K562 (cell line): ENCODE data around the gene EPHA10. TPM values are rescaled to one million over a fixed set of nuclear protein-coding genes. Genes with fewer than 3 reads are reported as not detected.

Source experiments
- ATAC-seq: fragments of 200-7000 bp; cut with Tn5 transposase; 3 replicates; pipeline ENCODE4 v1.9.1; 2020; ENCODE audit warnings: moderate library complexity
- BruUV-seq: library from RNA; stranded (reverse); fragments of 400-500 nt; replicated peaks from 2 replicates; lab custom pipeline; 2021; lab: Mats Ljungman, UMichigan
- CTCF ChIA-PET: fragments of 300-600 bp; formaldehyde crosslinking; extraction: SDS; loops from one replicate; lab custom pipeline; 2021; ENCODE audit warnings: low intra/inter-chr PET ratio; lab: Yijun Ruan, JAX
- POLR2A ChIA-PET: fragments of 300-600, 350-650 bp; sonication (Branson Sonifier 250); formaldehyde crosslinking; extraction: SDS; loops from one replicate; lab custom pipeline; 2021; ENCODE audit warnings: antibody characterized with exemption, inconsistent platforms; lab: Yijun Ruan, JAX
- DNase-seq, 4 experiments: peaks; one replicate each; pipeline versions ENCODE4 v3.0.0 to v3.0.0-alpha.2; 2011 to 2018; ENCODE audit warnings: low spot score in 3 of 4, mixed read lengths in 3 of 4; ENCODE audit errors: extremely low read depth in 1 of 4
- FAIRE-seq: peaks from 2 replicates; lab custom pipeline; 2011; peaks lifted over from hg19 to GRCh38; lab: Jason Lieb, UNC
- H2AFZ ChIP-seq: 2 replicates; pipeline ENCODE4 v1.6.0; 2011; ENCODE audit warnings: low read depth, low read length, control low read depth, inconsistent platforms
- H3K27ac ChIP-seq: fragments of 200-600 bp; 3 replicates; pipeline ENCODE4 v1.8.0; 2011; ENCODE audit warnings: low read depth, mild to moderate bottlenecking, control low read depth, inconsistent platforms, low read length, moderate library complexity, mixed read lengths; ENCODE audit errors: extremely low read depth
- H3K27me3 ChIP-seq, 2 experiments: fragments of 300-600 bp in 1 of 2; 2 replicates in 1 of 2; 3 replicates in 1 of 2; pipeline versions ENCODE4 v1.6.0 to v1.8.0; 2011; ENCODE audit warnings: inconsistent platforms in 2 of 2, low read length in 2 of 2, mild to moderate bottlenecking in 1 of 2, mixed read lengths in 1 of 2, moderate library complexity in 1 of 2; ENCODE audit not compliant: control insufficient read depth in 2 of 2, insufficient read depth in 2 of 2
- H3K36me3 ChIP-seq: fragments of 300-600 bp; 3 replicates; pipeline ENCODE4 v1.8.0; 2011; ENCODE audit warnings: mild to moderate bottlenecking, low read length, inconsistent platforms; ENCODE audit not compliant: control insufficient read depth, insufficient read depth
- H3K4me1 ChIP-seq, 2 experiments: fragments of 200-600 bp in 1 of 2; replicated peaks in 1 of 2; 2 replicates in 1 of 2; 3 replicates in 1 of 2; pipeline versions ENCODE4 v1.5.1 to v1.8.0; 2011; ENCODE audit warnings: inconsistent platforms in 2 of 2, low read length in 2 of 2, mild to moderate bottlenecking in 1 of 2, mixed read lengths in 1 of 2, moderate library complexity in 1 of 2; ENCODE audit not compliant: control insufficient read depth in 2 of 2, insufficient read depth in 2 of 2
- H3K4me2 ChIP-seq: 2 replicates; pipeline ENCODE4 v1.6.1; 2011; ENCODE audit warnings: low read length, control low read depth, inconsistent platforms, mixed read lengths; ENCODE audit not compliant: insufficient read depth
- H3K4me3 ChIP-seq: fragments of 200-600 bp; sonication (generic), shearing (Covaris generic); 2 replicates; pipeline ENCODE4 v1.5.1; 2016; ENCODE audit warnings: control low read depth, inconsistent platforms
- H3K79me2 ChIP-seq: fragments of 200-600 bp; 3 replicates; pipeline ENCODE4 v1.8.0; 2011; ENCODE audit warnings: low read length, inconsistent platforms; ENCODE audit not compliant: control insufficient read depth, insufficient read depth
- H3K9ac ChIP-seq, 2 experiments: 2 replicates each; pipeline versions ENCODE4 v1.6.0 to v1.6.1; 2011; ENCODE audit warnings: low read depth in 2 of 2, low read length in 2 of 2, control low read depth in 1 of 2, inconsistent platforms in 1 of 2, mild to moderate bottlenecking in 1 of 2, mixed read lengths in 1 of 2; ENCODE audit not compliant: insufficient read depth in 1 of 2
- H3K9me1 ChIP-seq: one replicate; pipeline ENCODE4 v1.6.0; 2011; ENCODE audit warnings: inconsistent platforms, mild to moderate bottlenecking, low read length, moderate library complexity; ENCODE audit not compliant: control insufficient read depth, insufficient read depth
- H3K9me3 ChIP-seq: replicated peaks from 2 replicates; pipeline ENCODE4 v1.5.1; 2011; ENCODE audit warnings: low read depth, low read length, inconsistent platforms; ENCODE audit not compliant: control insufficient read depth, insufficient read depth
- H4K20me1 ChIP-seq: replicated peaks from 2 replicates; pipeline ENCODE4 v1.6.1; 2011; ENCODE audit warnings: low read length, inconsistent platforms, mixed read lengths; ENCODE audit not compliant: control insufficient read depth, insufficient read depth
- FOXK2 ChIP-seq, 2 experiments: fragments of 450-650 bp; IDR thresholded peaks in 1 of 2; conservative IDR thresholded peaks in 1 of 2; 2 replicates each; pipeline ENCODE4 v1.6.1; 2016; ENCODE audit warnings: low read depth in 2 of 2, mild to moderate bottlenecking in 1 of 2
- HMG20B ChIP-seq: fragments of 250-450 bp; sonication (Bioruptor Pico); IDR thresholded peaks from 2 replicates; pipeline ENCODE4 v1.5.0; 2021; ENCODE audit warnings: mild to moderate bottlenecking
- KDM5B ChIP-seq: fragments of 200-600 bp; sonication (generic); IDR thresholded peaks from 2 replicates; pipeline ENCODE4 v1.6.1; 2012; ENCODE audit warnings: low read depth, mild to moderate bottlenecking, moderate library complexity, low read length, control low read depth, inconsistent platforms; ENCODE audit not compliant: insufficient replicate concordance
- KLF6 ChIP-seq: fragments of 250-450 bp; sonication (Bioruptor Pico); IDR thresholded peaks from 2 replicates; pipeline ENCODE4 v1.4.0; 2020; ENCODE audit warnings: mild to moderate bottlenecking, moderate library complexity, borderline replicate concordance
- L3MBTL2 ChIP-seq: fragments of 450-650 bp; IDR thresholded peaks from 2 replicates; pipeline ENCODE4 v1.6.1; 2016; ENCODE audit warnings: mild to moderate bottlenecking, moderate library complexity
- RFX1 ChIP-seq: fragments of 450-650 bp; IDR thresholded peaks from 2 replicates; pipeline ENCODE4 v1.6.1; 2016; ENCODE audit warnings: mild to moderate bottlenecking, moderate library complexity
- SMC3 ChIP-seq: conservative IDR thresholded peaks from 2 replicates; pipeline ENCODE4 v1.6.1; 2011; ENCODE audit warnings: low read depth, low read length, improper control_type of control experiment; ENCODE audit not compliant: insufficient read depth
- U2AF1 ChIP-seq: fragments of 200-400 bp; formaldehyde crosslinking; optimal IDR thresholded peaks from 2 replicates; pipeline ENCODE3; 2017; ENCODE audit warnings: mild to moderate bottlenecking, low read depth, low read length, moderate library complexity
- WGBS: fragments of 100-300 bp; shearing (Covaris generic); methylation state at CpG from one replicate; pipeline ENCODE4 v1.1.6; 2016; ENCODE audit warnings: low coverage, mixed read lengths; ENCODE audit not compliant: insufficient coverage; ENCODE audit errors: missing lambda C conversion rate; 5-methylcytosine and 5-hydroxymethylcytosine counted together
- in situ Hi-C: fragments of 300-500 bp; cut with MboI; formaldehyde crosslinking; loops from 4 replicates; pipeline ENCODE4 v1.15.0; 2018; ENCODE audit warnings: inconsistent platforms, mixed read lengths
- intact Hi-C: fragments of 100-400 bp; cut with micrococcal nuclease; formaldehyde crosslinking; loops from 2 replicates; pipeline ENCODE4 v1.14.2; 2022
- polyA plus RNA-seq, 8 experiments: library from polyadenylated mRNA; depleted of rRNA in 4 of 8; stranded (reverse) in 5 of 8; unstranded in 3 of 8; fragments of >200 nt; fragmentation: Nextera tagmentation in 2 of 8; fragmentation: Illumina TruSeq in 1 of 8; extraction: Ambion mirVana in 2 of 8; extraction: Trizol in 1 of 8; gene quantifications; 2 replicates each; pipeline versions ENCODE4 v1.2.1 to v1.2.3, GENCODE V29; 2011 to 2014; ENCODE audit warnings: inconsistent platforms in 1 of 8, missing spikeins in 1 of 8
- total RNA-seq, 7 experiments: library from RNA; depleted of rRNA in 6 of 7; stranded (reverse); fragments of >200 nt in 6 of 7; fragmentation: Illumina TruSeq in 2 of 7; extraction: Trizol in 2 of 7; gene quantifications; 2 replicates each; pipeline versions ENCODE4 v1.2.1 to v1.2.3, GENCODE V29; 2011 to 2021; ENCODE audit warnings: low replicate concordance in 1 of 7
- TF ChIP-seq, protein P1 (sequence below), 2 experiments: fragments of 150-350 bp in 1 of 2; IDR thresholded peaks; 2 replicates each; pipeline ENCODE4 v1.6.1; 2012 to 2016; ENCODE audit warnings: low read depth in 2 of 2, low read length in 2 of 2, mild to moderate bottlenecking in 1 of 2, moderate library complexity in 1 of 2
- TF ChIP-seq, protein P2 (sequence below): sonication (generic); formaldehyde crosslinking; IDR thresholded peaks from 2 replicates; pipeline ENCODE4 v1.8.1; 2023; ENCODE audit warnings: mild to moderate bottlenecking, missing genetic modification reagents, moderate library complexity
- TF ChIP-seq, protein P3 (sequence below): fragments of 450-650 bp; formaldehyde crosslinking; IDR thresholded peaks from 2 replicates; pipeline ENCODE4 v1.4.0; 2022; ENCODE audit warnings: missing genetic modification characterization
- TF ChIP-seq, protein P4 (sequence below): fragments of 450-650 bp; IDR thresholded peaks from 2 replicates; pipeline ENCODE4 v1.6.1; 2016; ENCODE audit warnings: antibody characterized with exemption

The EPHA10 gene
- total and polyA plus RNA-seq, 9 of the 15 experiments (the other 6 are each of a cell fraction or from before 2014, with no cell fraction given) = 0.03 TPM; not detected in 8

DNA sequence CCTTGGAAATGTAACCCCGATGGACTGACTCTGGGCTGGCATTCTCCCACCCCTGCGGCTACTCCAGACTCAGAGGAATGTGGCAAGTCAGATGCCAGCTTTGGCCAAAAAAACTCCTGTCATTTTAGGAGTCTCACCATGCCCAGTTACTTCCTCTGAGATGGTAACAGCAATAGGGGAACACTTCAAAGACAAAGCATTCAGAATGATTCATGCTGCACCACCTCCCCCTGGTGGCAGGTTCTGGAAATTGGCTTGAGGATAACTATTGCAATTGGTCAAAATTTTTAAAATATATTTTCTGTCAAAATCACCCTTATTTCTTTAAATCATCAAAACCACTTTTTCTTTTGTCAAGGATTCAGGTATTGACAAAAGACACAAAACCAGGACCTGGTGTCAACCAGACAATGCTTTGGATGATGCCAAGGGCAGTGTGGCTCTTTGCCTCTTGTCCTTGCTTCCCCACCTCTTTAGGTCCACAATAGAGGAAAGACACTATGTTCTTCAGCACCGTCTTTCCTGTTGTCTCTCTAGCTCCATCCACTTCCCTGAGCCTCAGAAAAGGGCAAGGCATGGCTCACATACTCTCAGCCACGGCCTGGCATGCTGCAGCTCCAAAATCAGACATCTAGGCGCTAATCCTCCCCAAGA is 82.5 kb downstream of the EPHA10 start:
- WGBS = 78% methylated on average over 5 of the region's 5 CpGs
- H3K9me1 ChIP-seq = no peaks in the 10 kb centered on the region
- peak; percentile 88 for ATAC-seq
- peaks cover 64% of the 10 kb centered on the region for H3K36me3 ChIP-seq
- H2AFZ ChIP-seq = no peak overlapping the region
- peak; percentile 68 to 80 (median 69) for DNase-seq
- H3K4me2 ChIP-seq = no peak overlapping the region
- H3K27ac ChIP-seq = no peak overlapping the region
- no peak overlapping the region for H3K9ac ChIP-seq
- H4K20me1 ChIP-seq = peaks cover 7% of the 10 kb centered on the region; the same call in 1 of the 2 replicates
- in situ Hi-C loops (loop anchor here (5.0 kb wide), 2 partner anchors 75 to 225 kb away; no protein-coding TSS in a partner anchor), intact Hi-C loops (loop anchor here (1.0 to 5.0 kb wide), 3 partner anchors 80 to 228 kb away; no protein-coding TSS in a partner anchor)
- H3K4me1 ChIP-seq = no peaks in the 10 kb centered on the region
- CTCF ChIA-PET = interaction anchor here (0.5 to 4.1 kb wide), 11 partner anchors 8 to 1196 kb away, joined by 3 to 53 read pairs (median 3); a partner anchor contains a TSS
- no peak overlapping the region for H3K4me3 ChIP-seq
- TSS peak; percentile 21 for BruUV-seq
- H3K79me2 ChIP-seq = no peaks in the 10 kb centered on the region
- H3K27me3 ChIP-seq = peaks cover 4 to 5% of the 10 kb centered on the region in 2 experiments; a peak in 3 of 5 replicates
- FAIRE-seq = peak; percentile 90
- POLR2A ChIA-PET = interaction anchor here (0.6 to 1.6 kb wide), 5 partner anchors 16 to 371 kb away, joined by 3 to 4 read pairs (median 3); no protein-coding TSS in a partner anchor
- H3K9me3 ChIP-seq = no peaks in the 10 kb centered on the region
- no peak for TF ChIP-seq U2AF1
- TF ChIP-seq KDM5B = no peak
- no peak for TF ChIP-seq RFX1
- TF ChIP-seq HMG20B = no peak
- no peak for TF ChIP-seq KLF6 (CRISPR knock-in tag)
- TF ChIP-seq, protein P1, sequence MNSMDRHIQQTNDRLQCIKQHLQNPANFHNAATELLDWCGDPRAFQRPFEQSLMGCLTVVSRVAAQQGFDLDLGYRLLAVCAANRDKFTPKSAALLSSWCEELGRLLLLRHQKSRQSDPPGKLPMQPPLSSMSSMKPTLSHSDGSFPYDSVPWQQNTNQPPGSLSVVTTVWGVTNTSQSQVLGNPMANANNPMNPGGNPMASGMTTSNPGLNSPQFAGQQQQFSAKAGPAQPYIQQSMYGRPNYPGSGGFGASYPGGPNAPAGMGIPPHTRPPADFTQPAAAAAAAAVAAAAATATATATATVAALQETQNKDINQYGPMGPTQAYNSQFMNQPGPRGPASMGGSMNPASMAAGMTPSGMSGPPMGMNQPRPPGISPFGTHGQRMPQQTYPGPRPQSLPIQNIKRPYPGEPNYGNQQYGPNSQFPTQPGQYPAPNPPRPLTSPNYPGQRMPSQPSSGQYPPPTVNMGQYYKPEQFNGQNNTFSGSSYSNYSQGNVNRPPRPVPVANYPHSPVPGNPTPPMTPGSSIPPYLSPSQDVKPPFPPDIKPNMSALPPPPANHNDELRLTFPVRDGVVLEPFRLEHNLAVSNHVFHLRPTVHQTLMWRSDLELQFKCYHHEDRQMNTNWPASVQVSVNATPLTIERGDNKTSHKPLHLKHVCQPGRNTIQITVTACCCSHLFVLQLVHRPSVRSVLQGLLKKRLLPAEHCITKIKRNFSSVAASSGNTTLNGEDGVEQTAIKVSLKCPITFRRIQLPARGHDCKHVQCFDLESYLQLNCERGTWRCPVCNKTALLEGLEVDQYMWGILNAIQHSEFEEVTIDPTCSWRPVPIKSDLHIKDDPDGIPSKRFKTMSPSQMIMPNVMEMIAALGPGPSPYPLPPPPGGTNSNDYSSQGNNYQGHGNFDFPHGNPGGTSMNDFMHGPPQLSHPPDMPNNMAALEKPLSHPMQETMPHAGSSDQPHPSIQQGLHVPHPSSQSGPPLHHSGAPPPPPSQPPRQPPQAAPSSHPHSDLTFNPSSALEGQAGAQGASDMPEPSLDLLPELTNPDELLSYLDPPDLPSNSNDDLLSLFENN (IDR thresholded peaks at IDR 0.05; ENCODE audit: low read depth in 2 of 2, low read length in 2 of 2) = no peak
- TF ChIP-seq, protein P2, sequence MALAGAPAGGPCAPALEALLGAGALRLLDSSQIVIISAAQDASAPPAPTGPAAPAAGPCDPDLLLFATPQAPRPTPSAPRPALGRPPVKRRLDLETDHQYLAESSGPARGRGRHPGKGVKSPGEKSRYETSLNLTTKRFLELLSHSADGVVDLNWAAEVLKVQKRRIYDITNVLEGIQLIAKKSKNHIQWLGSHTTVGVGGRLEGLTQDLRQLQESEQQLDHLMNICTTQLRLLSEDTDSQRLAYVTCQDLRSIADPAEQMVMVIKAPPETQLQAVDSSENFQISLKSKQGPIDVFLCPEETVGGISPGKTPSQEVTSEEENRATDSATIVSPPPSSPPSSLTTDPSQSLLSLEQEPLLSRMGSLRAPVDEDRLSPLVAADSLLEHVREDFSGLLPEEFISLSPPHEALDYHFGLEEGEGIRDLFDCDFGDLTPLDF = no peak
- no peak for TF ChIP-seq L3MBTL2
- TF ChIP-seq FOXK2 (conservative IDR thresholded peaks at IDR 0.05 in 1 of 2, IDR thresholded peaks at IDR 0.05 in 1 of 2; ENCODE audit: low read depth in 2 of 2) = peak in 1 of 2 experiments; percentile 48; a peak in 1 of 4 replicates
- TF ChIP-seq, protein P3, sequence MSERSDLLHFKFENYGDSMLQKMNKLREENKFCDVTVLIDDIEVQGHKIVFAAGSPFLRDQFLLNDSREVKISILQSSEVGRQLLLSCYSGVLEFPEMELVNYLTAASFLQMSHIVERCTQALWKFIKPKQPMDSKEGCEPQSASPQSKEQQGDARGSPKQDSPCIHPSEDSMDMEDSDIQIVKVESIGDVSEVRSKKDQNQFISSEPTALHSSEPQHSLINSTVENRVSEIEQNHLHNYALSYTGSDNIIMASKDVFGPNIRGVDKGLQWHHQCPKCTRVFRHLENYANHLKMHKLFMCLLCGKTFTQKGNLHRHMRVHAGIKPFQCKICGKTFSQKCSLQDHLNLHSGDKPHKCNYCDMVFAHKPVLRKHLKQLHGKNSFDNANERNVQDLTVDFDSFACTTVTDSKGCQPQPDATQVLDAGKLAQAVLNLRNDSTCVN = no peak
- peak; percentile 71 for TF ChIP-seq SMC3
- TF ChIP-seq, protein P4, sequence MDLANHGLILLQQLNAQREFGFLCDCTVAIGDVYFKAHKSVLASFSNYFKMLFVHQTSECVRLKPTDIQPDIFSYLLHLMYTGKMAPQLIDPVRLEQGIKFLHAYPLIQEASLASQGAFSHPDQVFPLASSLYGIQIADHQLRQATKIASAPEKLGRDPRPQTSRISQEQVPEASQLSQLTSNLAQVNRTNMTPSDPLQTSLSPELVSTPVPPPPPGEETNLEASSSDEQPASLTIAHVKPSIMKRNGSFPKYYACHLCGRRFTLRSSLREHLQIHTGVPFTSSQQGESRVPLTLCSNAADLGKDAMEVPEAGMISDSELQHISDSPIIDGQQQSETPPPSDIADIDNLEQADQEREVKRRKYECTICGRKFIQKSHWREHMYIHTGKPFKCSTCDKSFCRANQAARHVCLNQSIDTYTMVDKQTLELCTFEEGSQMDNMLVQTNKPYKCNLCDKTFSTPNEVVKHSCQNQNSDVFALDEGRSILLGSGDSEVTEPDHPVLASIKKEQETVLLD = no peak
